K562 (cell line): ENCODE results near the gene ZDHHC1.
A peak's percentile ranks its signal among the peaks of the same experiment; 100 is the strongest.

Experiments used
- FOXA1 ChIP-seq: fragments of 450-650 bp; IDR thresholded peaks from 2 replicates; pipeline ENCODE4 v1.6.1; 2016; ENCODE audit warnings: mild to moderate bottlenecking, borderline replicate concordance
- FOXA3 ChIP-seq, 2 experiments: fragments of 450-650 bp in 1 of 2; sonication (generic) in 1 of 2; formaldehyde crosslinking; IDR thresholded peaks in 1 of 2; conservative IDR thresholded peaks in 1 of 2; 2 replicates each; pipeline versions ENCODE4 v1.4.0 to v1.8.0; 2020 to 2022; ENCODE audit warnings: mild to moderate bottlenecking in 2 of 2, missing genetic modification reagents in 1 of 2
- JUNB ChIP-seq: fragments of 450-650 bp; formaldehyde crosslinking; conservative IDR thresholded peaks from 2 replicates; pipeline ENCODE4 v1.4.0; 2020; ENCODE audit warnings: mild to moderate bottlenecking
- MTA3 ChIP-seq: fragments of 450-650 bp; formaldehyde crosslinking; IDR thresholded peaks from 2 replicates; pipeline ENCODE4 v1.6.1; 2017; ENCODE audit warnings: mild to moderate bottlenecking, borderline replicate concordance
- PHB ChIP-seq: fragments of 250-450 bp; sonication (Bioruptor Pico); IDR thresholded peaks from 2 replicates; pipeline ENCODE4 v1.5.0; 2021
- SRF ChIP-seq, 2 experiments: fragments of 250-450, 450-650 bp in 1 of 2; sonication (Bioruptor Pico) in 1 of 2; sonication (generic) in 1 of 2; formaldehyde crosslinking; IDR thresholded peaks; 2 replicates each; pipeline versions ENCODE4 v1.5.0 to v1.5.1; 2020 to 2022; ENCODE audit warnings: mild to moderate bottlenecking in 1 of 2, missing genetic modification reagents in 1 of 2
- TF ChIP-seq, protein P1 (sequence below): fragments of 450-650 bp; formaldehyde crosslinking; IDR thresholded peaks from 2 replicates; pipeline ENCODE4 v1.4.0; 2020; ENCODE audit warnings: mild to moderate bottlenecking, mixed read lengths
- TF ChIP-seq, protein P2 (sequence below): sonication (generic); formaldehyde crosslinking; IDR thresholded peaks from 2 replicates; pipeline ENCODE4 v1.9.0; 2022; ENCODE audit warnings: mild to moderate bottlenecking, missing genetic modification reagents
- TF ChIP-seq, protein P3 (sequence below), 3 experiments: IDR thresholded peaks in 2 of 3; conservative IDR thresholded peaks in 1 of 3; 2 replicates each; pipeline ENCODE4 v1.5.1; 2011 to 2012; ENCODE audit warnings: low read length in 3 of 3, mild to moderate bottlenecking in 3 of 3, control low read depth in 2 of 3, improper control_type of control experiment in 1 of 3, inconsistent platforms in 1 of 3, low read depth in 1 of 3, mixed read lengths in 1 of 3, moderate library complexity in 1 of 3; ENCODE audit not compliant: insufficient read depth in 2 of 3

DNA sequence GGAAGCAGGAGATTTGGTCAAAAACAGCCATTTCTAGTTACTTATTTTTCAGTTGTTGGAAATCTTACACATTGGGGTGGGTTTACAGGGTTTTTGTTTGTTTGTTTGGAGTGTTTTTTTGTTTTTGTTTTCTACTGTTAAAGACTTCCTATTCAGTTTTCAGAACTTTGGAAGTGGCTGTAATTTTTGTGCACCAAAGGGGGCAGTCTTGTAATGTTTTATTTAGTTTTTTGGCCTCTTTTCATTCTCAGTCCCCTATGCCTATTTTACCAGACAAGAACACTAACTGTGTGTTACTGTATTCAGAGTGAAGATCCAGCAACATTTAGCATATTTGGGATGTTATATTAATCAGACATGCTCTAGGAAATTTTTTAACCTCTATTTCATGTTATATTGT is 43.6 kb downstream of the ZDHHC1 start:
- TF ChIP-seq PHB (CRISPR knock-in tag) (no peak), JUNB (no peak), FOXA1 (no peak), FOXA3 (CRISPR knock-in tag; conservative IDR thresholded peaks at IDR 0.05 in 1 of 2, IDR thresholded peaks at IDR 0.05 in 1 of 2) (no peak), MTA3 (no peak), SRF (CRISPR knock-in tag; IDR thresholded peaks at IDR 0.05) (no peak)
- TF ChIP-seq, protein P1, sequence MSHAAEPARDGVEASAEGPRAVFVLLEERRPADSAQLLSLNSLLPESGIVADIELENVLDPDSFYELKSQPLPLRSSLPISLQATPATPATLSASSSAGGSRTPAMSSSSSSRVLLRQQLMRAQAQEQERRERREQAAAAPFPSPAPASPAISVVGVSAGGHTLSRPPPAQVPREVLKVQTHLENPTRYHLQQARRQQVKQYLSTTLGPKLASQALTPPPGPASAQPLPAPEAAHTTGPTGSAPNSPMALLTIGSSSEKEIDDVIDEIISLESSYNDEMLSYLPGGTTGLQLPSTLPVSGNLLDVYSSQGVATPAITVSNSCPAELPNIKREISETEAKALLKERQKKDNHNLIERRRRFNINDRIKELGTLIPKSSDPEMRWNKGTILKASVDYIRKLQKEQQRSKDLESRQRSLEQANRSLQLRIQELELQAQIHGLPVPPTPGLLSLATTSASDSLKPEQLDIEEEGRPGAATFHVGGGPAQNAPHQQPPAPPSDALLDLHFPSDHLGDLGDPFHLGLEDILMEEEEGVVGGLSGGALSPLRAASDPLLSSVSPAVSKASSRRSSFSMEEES, result no peak
- TF ChIP-seq, protein P2, sequence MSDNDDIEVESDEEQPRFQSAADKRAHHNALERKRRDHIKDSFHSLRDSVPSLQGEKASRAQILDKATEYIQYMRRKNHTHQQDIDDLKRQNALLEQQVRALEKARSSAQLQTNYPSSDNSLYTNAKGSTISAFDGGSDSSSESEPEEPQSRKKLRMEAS, result no peak
- TF ChIP-seq, protein P3, sequence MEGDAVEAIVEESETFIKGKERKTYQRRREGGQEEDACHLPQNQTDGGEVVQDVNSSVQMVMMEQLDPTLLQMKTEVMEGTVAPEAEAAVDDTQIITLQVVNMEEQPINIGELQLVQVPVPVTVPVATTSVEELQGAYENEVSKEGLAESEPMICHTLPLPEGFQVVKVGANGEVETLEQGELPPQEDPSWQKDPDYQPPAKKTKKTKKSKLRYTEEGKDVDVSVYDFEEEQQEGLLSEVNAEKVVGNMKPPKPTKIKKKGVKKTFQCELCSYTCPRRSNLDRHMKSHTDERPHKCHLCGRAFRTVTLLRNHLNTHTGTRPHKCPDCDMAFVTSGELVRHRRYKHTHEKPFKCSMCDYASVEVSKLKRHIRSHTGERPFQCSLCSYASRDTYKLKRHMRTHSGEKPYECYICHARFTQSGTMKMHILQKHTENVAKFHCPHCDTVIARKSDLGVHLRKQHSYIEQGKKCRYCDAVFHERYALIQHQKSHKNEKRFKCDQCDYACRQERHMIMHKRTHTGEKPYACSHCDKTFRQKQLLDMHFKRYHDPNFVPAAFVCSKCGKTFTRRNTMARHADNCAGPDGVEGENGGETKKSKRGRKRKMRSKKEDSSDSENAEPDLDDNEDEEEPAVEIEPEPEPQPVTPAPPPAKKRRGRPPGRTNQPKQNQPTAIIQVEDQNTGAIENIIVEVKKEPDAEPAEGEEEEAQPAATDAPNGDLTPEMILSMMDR (IDR thresholded peaks at IDR 0.05 in 2 of 3, conservative IDR thresholded peaks at IDR 0.05 in 1 of 3; ENCODE audit: insufficient read depth in 2 of 3, low read depth in 1 of 3, low read length in 3 of 3), result peak in 2 of 3 experiments; percentile 42 to 70; a peak in 4 of 6 replicates
